ENCODE measurements around the gene CKB. TPM values are rescaled to one million over a fixed set of nuclear protein-coding genes. Genes with fewer than 3 reads are reported as not detected.

CKB gene
- total RNA-seq, 4 donors from 2014 or later, result 190 to 373 (median 266) TPM

DNA sequence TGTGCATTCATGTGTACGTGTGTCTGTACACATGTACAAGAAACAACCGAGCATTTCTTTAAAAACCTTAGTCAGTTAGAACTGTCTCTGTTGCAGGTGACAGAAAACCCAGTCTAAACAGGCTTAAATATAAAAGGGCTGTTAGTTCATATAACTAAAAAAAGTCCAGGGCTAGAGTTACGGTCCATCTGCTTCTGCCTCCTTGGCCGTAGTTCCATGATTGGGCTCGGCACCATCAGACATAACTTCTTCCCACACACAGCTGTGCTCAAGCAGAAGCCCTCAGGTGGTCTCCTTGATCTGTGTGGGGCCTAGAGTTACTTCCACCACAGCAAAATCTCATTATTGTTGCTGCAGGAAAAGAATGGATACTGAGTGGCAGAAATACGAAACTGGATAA lies 34.6 kb downstream of the CKB start:
- WGBS, 2 donors, result 92 to 94% methylated on average over 6 of the region's 6 CpGs
- TF ChIP-seq, protein P1, sequence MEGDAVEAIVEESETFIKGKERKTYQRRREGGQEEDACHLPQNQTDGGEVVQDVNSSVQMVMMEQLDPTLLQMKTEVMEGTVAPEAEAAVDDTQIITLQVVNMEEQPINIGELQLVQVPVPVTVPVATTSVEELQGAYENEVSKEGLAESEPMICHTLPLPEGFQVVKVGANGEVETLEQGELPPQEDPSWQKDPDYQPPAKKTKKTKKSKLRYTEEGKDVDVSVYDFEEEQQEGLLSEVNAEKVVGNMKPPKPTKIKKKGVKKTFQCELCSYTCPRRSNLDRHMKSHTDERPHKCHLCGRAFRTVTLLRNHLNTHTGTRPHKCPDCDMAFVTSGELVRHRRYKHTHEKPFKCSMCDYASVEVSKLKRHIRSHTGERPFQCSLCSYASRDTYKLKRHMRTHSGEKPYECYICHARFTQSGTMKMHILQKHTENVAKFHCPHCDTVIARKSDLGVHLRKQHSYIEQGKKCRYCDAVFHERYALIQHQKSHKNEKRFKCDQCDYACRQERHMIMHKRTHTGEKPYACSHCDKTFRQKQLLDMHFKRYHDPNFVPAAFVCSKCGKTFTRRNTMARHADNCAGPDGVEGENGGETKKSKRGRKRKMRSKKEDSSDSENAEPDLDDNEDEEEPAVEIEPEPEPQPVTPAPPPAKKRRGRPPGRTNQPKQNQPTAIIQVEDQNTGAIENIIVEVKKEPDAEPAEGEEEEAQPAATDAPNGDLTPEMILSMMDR (IDR thresholded peaks at IDR 0.05), result no peak
- TF ChIP-seq POLR2A (IDR thresholded peaks at IDR 0.05), result no peak
- Histone ChIP-seq H3K9me3 (no peaks in the 10 kb centered on the region), H3K27me3 (no peaks in the 10 kb centered on the region), H3K27ac (no peak overlapping the region), H3K4me3 (replicated peaks in 1 of 3) (no peak overlapping the region), H3K4me1 (no peaks in the 10 kb centered on the region), H3K36me3 (peaks cover 12 to 18% of the 10 kb centered on the region in 2 donors)
- DNase-seq, result no peak
- intact Hi-C loops (cut with DNase I), result no loop called here

DNA sequence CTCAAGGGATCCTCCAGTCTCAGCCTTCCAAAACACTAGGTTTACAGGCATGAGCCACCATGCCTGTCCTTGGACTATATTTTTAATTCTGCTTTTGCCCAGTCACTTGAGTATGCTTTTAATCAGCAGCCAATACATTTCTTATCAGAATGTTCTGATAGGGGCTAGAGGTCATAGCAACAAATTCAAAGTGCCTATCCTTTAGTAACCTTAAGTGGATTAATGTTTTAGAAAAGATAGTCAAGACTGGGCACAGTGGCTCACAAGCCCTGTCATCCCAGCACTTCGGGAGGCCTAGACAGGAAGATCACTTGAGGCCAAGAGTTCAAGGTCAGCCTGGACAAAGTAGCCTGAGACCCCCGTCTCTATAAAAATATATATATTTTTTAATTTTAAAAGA lies 37.1 kb downstream of the CKB start:
- Histone ChIP-seq H3K27me3 (no peaks in the 10 kb centered on the region), H3K9me3 (no peaks in the 10 kb centered on the region), H3K36me3 (peaks cover 12 to 21% of the 10 kb centered on the region in 2 donors), H3K4me3 (replicated peaks in 1 of 3) (no peak overlapping the region), H3K27ac (no peak overlapping the region), H3K4me1 (no peaks in the 10 kb centered on the region)
- WGBS, 2 donors, result 85 to 96% methylated on average over 2 of the region's 2 CpGs
- TF ChIP-seq POLR2A (IDR thresholded peaks at IDR 0.05), result no peak
- TF ChIP-seq, protein P1 (IDR thresholded peaks at IDR 0.05), result no peak
- DNase-seq, result no peak
- intact Hi-C loops (cut with DNase I), result no loop called here

DNA sequence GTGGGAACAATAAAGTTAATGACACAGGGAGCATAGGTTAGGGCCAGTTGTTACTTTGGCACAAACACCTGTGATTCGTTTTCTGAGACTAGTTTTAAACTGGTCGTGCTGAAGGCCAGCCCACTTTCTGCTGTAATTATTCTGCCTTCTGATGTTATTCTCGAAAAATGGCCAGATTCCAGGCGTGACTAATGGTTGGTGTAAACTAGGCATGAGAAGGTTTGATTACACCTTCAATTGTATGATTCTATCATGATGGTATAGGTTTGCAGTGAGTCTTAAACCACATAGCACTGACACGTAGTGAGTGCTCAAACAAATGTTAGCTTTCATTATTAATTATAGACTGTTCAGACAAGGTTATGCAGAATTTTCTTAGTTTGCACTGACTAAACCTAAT lies 39.0 kb downstream of the CKB start:
- WGBS, 2 donors, result 77 to 83% methylated on average over 5 of the region's 5 CpGs
- intact Hi-C loops (cut with DNase I), result no loop called here
- DNase-seq, result no peak
- no peak for TF ChIP-seq POLR2A (IDR thresholded peaks at IDR 0.05)
- TF ChIP-seq, protein P1 (IDR thresholded peaks at IDR 0.05), result no peak
- no peaks in the 10 kb centered on the region for H3K4me1 ChIP-seq
- H3K4me3 ChIP-seq (replicated peaks in 1 of 3), result no peak overlapping the region
- no peaks in the 10 kb centered on the region for H3K9me3 ChIP-seq
- peaks cover 12 to 24% of the 10 kb centered on the region in 2 donors for H3K36me3 ChIP-seq
- H3K27me3 ChIP-seq, result no peaks in the 10 kb centered on the region
- H3K27ac ChIP-seq, result no peak overlapping the region

DNA sequence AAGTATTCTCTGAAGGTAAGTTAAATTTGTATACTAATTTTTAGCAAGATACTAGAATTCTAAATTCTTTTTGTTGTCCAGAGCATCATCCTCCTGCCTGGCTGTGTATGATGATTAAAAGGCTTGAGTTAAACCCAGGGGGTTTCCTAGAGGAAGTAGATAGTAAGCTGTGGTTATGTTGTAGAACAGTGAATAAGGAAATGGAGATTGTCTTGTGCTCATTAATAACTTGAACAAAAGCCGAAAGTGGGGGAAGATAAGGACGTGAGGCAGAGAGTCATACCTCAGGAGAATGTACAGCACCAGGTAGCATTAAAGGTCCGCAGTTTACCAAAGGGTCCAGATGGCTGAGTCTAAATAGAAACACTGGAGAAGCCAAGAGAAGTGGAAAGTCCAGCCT lies 42.0 kb downstream of the CKB start:
- TF ChIP-seq POLR2A (IDR thresholded peaks at IDR 0.05), result no peak
- TF ChIP-seq, protein P1 (IDR thresholded peaks at IDR 0.05), result no peak
- Histone ChIP-seq H3K27ac (no peak overlapping the region), H3K4me3 (replicated peaks in 1 of 3) (no peak overlapping the region), H3K27me3 (no peaks in the 10 kb centered on the region), H3K36me3 (peaks cover 12 to 27% of the 10 kb centered on the region in 2 donors), H3K4me1 (no peaks in the 10 kb centered on the region), H3K9me3 (no peaks in the 10 kb centered on the region)
- 83 to 84% methylated on average over 3 of the region's 3 CpGs for WGBS, 2 donors
- intact Hi-C loops (cut with DNase I), result no loop called here
- DNase-seq, result no peak

DNA sequence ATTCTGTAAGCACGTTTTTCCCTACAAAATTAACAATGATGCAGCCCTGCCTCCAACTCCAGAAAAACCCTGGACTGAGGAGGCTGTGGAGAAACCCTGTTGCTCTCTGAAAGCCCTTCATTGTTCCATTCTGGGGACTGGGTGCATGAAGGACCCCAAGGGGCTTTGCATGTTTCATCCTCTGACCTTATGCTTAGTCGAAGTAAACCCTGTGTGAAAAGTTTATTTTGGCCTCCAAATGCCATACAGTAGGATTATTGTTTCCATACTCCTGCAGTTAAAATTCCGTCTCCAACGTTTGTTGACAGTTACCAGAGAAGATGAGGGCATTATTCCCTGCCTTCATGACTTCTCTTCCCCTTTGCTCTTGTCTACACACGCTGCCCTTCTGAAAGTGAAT lies 46.0 kb downstream of the CKB start:
- 88% methylated on average over 5 of the region's 5 CpGs for WGBS, 2 donors
- H3K36me3 ChIP-seq, result peaks cover 18 to 45% of the 10 kb centered on the region in 2 donors
- TF ChIP-seq, protein P1 (IDR thresholded peaks at IDR 0.05), result no peak
- TF ChIP-seq POLR2A (IDR thresholded peaks at IDR 0.05), result no peak
- no peaks in the 10 kb centered on the region for H3K9me3 ChIP-seq
- H3K4me3 ChIP-seq (replicated peaks in 1 of 3), result no peak overlapping the region
- no peak overlapping the region for H3K27ac ChIP-seq
- DNase-seq, result no peak
- H3K27me3 ChIP-seq, result no peaks in the 10 kb centered on the region
- no peaks in the 10 kb centered on the region for H3K4me1 ChIP-seq
- intact Hi-C loops (cut with DNase I), result no loop called here
